Activated T-helper 9 cell treated with anti-CD3 and anti-CD28 coated beads, Interleukin-2, amount 50 U/mL, for 16 hours (primary cell): ENCODE data around the gene SH3BP2.

Source experiments
- DNase-seq: peaks from one replicate; pipeline ENCODE4 v3.0.0-alpha.2; 2020; ENCODE audit warnings: low read depth

SH3BP2 gene

DNA sequence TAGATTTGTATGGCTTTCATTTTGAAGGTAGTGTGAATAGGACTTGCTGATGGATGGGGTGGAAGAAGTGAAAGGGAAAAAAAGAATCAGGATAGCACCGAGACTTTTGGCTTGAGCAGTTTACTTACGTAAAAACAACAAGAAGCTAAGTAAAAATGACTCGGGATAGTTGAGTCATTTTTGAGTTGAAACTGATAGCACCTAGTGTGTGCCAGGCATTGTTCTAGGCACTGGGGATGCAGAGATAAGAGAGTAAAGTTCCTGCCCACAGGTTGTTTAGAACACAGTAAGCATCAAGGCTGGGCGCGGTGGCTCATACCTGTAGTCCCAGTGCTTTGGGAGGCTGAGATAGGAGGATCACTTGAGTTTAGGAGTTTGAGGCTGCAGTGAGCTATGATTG, 85.5 kb downstream of the SH3BP2 start:
- DNase-seq, result no peak

DNA sequence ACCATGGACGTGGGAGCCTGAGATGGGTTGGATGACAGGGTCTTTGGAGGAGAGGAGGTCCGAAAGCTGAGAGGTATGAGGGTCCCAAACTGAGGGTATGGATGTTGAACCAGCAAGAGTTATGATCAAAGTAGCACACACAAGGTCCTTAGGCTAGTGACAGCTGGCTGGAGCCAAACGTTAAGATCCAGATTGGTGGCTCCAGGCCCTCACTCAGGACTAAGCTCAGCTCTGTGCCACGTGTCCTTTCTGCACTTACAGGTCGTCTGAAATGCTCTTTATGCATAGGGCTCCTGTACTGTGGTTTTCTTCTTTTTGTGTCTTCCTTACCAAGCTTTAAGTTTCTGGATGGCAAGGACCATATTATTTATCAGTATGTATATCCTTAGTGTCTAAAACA, 86.1 kb downstream of the SH3BP2 start:
- DNase-seq, result no peak

GRCh38 chr4:2881431-2881830, 88.5 kb downstream of the SH3BP2 start:
- DNase-seq, result no peak

- no peak for DNase-seq
These were observed 89.5 kb downstream of the SH3BP2 start for GRCh38 chr4:2882341-2882740.

- DNase-seq, result no peak
These were observed 93.3 kb downstream of the SH3BP2 start for GRCh38 chr4:2886161-2886560.

- no peak for DNase-seq
These were observed 93.7 kb downstream of the SH3BP2 start for GRCh38 chr4:2886622-2887021.

DNA sequence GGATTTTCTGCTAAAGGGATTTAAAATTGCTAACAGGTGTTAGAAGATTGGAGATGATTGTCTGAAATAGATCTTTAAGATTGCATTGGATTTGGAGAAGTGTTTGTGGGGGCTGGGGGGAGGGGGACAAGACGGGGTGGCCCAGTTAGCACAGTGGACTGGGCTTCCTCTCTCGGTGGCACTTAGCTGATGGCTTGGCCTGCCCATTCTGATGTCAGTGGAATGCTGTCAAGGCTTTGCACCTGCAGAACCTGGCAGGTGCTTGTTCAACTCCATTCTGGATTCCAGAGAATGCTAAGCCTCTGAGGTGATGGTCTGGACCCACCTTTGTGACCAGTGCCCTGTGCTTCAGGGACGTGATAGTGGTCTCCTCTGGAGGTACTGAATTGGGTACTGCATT, 94.5 kb downstream of the SH3BP2 start:
- no peak for DNase-seq

GRCh38 chr4:2888886-2889285, 96.0 kb downstream of the SH3BP2 start:
- DNase-seq, result no peak
